RKO (cell line): ENCODE measurements around the gene KLC4.
"Not testable (repeated sequence)": the region's sequence is repeated elsewhere in the genome, so short reads cannot be mapped to it uniquely, and the experiment has no call there.

Experiments
- DNase-seq: peaks from one replicate; pipeline ENCODE4 v3.0.0-alpha.2; 2016; ENCODE audit warnings: low spot score

Gene KLC4

GRCh38 chr6:43093436-43094289 lies 34.2 kb downstream of the KLC4 start:
- DNase-seq, result no peak

GRCh38 chr6:43095939-43096338 lies 36.5 kb downstream of the KLC4 start:
- DNase-seq, result no peak

GRCh38 chr6:43096451-43097097 lies 37.1 kb downstream of the KLC4 start:
- no peak for DNase-seq

GRCh38 chr6:43097098-43097489 lies 37.7 kb downstream of the KLC4 start:
- no peak for DNase-seq

GRCh38 chr6:43097502-43097901 lies 38.1 kb downstream of the KLC4 start:
- DNase-seq, result no peak

GRCh38 chr6:43101497-43101896 lies 42.1 kb downstream of the KLC4 start:
- DNase-seq, result no peak

GRCh38 chr6:43103253-43103876 lies 43.9 kb downstream of the KLC4 start:
- DNase-seq, result no peak

- DNase-seq, result no peak
These were observed 46.2 kb downstream of the KLC4 start for GRCh38 chr6:43105538-43106222.

GRCh38 chr6:43107344-43108062 lies 48.1 kb downstream of the KLC4 start:
- DNase-seq, result no peak

GRCh38 chr6:43113431-43114260 lies 54.2 kb downstream of the KLC4 start:
- no peak for DNase-seq

- DNase-seq, result no peak
These were observed 55.9 kb downstream of the KLC4 start for GRCh38 chr6:43115365-43115764.

- not testable (repeated sequence) for DNase-seq
These were observed 58.0 kb downstream of the KLC4 start for GRCh38 chr6:43117466-43117865.

- no peak for DNase-seq
These were observed 60.1 kb downstream of the KLC4 start for GRCh38 chr6:43119482-43119881.

- DNase-seq, result no peak
These were observed 60.8 kb downstream of the KLC4 start for GRCh38 chr6:43120101-43120763.

- peak; percentile 39 for DNase-seq
These were observed 61.8 kb downstream of the KLC4 start for GRCh38 chr6:43120944-43121913.

GRCh38 chr6:43122146-43122545 lies 62.7 kb downstream of the KLC4 start:
- DNase-seq, result no peak

- DNase-seq, result no peak
These were observed 64.3 kb downstream of the KLC4 start for GRCh38 chr6:43123461-43124314.

- DNase-seq, result no peak
These were observed 65.0 kb downstream of the KLC4 start for GRCh38 chr6:43124481-43124880.
